ENCODE measurements around the gene PLPP3. TPM values are rescaled to one million over a fixed set of nuclear protein-coding genes. Genes with fewer than 3 reads are reported as not detected.

Gene PLPP3
- polyA plus RNA-seq, 1 of the 3 experiments (the other 2 are of a cell fraction): 32.2 TPM

- POLR2A ChIA-PET: no interaction called here
Observed at GRCh38 chr1:56462209-56462608, 117.2 kb downstream of the PLPP3 start.

More at GRCh38 chr1:56462209-56462608, 117.2 kb downstream of the PLPP3 start:
- Histone ChIP-seq H3K4me2 (no peak overlapping the region), H4K20me1 (ENCODE audit: insufficient read depth) (no peaks in the 10 kb centered on the region), H3K79me2 (ENCODE audit: insufficient read depth) (no peaks in the 10 kb centered on the region), H3K9ac (no peak overlapping the region), H2AFZ (ENCODE audit: low read depth) (no peak overlapping the region), H3K27ac (ENCODE audit: low read depth in 2 of 2, low read length in 1 of 2) (no peak overlapping the region), H3K9me2 (no peaks in the 10 kb centered on the region), H3F3A (replicated peaks; ENCODE audit: insufficient read depth) (no peaks in the 10 kb centered on the region), H3K4me1 (ENCODE audit: control insufficient read depth in 1 of 2, insufficient read depth in 2 of 2, low read depth in 1 of 2, low read length in 1 of 2) (peaks cover 0 to 6% of the 10 kb centered on the region in 2 experiments; a peak in 1 of 4 replicates), H3K27me3 (ENCODE audit: insufficient read depth) (no peaks in the 10 kb centered on the region), H3K36me3 (replicated peaks in 1 of 2; ENCODE audit: control insufficient read depth in 1 of 2, insufficient read depth in 2 of 2, low read length in 1 of 2) (no peaks in the 10 kb centered on the region), H3K4me3 (ENCODE audit: low read depth in 2 of 2, low read length in 1 of 2) (no peak overlapping the region), H3K9me3 (no peaks in the 10 kb centered on the region)
- TF ChIP-seq RCOR1 (IDR thresholded peaks at IDR 0.05; ENCODE audit: low read length): no peak
- TF ChIP-seq YY1 (IDR thresholded peaks at IDR 0.05; ENCODE audit: low read depth): no peak
- no peak for TF ChIP-seq NFIC (IDR thresholded peaks at IDR 0.05; ENCODE audit: borderline replicate concordance)
- no peak for TF ChIP-seq JUND (IDR thresholded peaks at IDR 0.05)
- no peak for TF ChIP-seq POLR2AphosphoS5 (IDR thresholded peaks at IDR 0.05; ENCODE audit: low read depth, low read length)
- TF ChIP-seq MEF2A (IDR thresholded peaks at IDR 0.05; ENCODE audit: borderline replicate concordance, low read depth): no peak
- TF ChIP-seq USF1 (IDR thresholded peaks at IDR 0.05; ENCODE audit: borderline replicate concordance, low read depth): no peak
- TF ChIP-seq REST (IDR thresholded peaks at IDR 0.05; ENCODE audit: low read depth, low read length): no peak
- no peak for TF ChIP-seq IRF3 (IDR thresholded peaks at IDR 0.05; ENCODE audit: low read depth, low read length)
- TF ChIP-seq EP300 (IDR thresholded peaks at IDR 0.05; ENCODE audit: borderline replicate concordance in 1 of 2, low read depth in 1 of 2, low read length in 1 of 2): no peak
- TF ChIP-seq EZH2phosphoT487 (IDR thresholded peaks at IDR 0.05; ENCODE audit: borderline replicate concordance, low read depth): no peak
- no peak for TF ChIP-seq GATA2 (CRISPR knock-in tag; IDR thresholded peaks at IDR 0.05)
- TF ChIP-seq FOXM1 (IDR thresholded peaks at IDR 0.05; ENCODE audit: low read depth): no peak
- DNase-seq: no peak
- CTCF ChIA-PET: interaction anchor here (1.0 kb wide), 1 partner anchor 10 kb away, joined by 4 read pairs; no protein-coding TSS in a partner anchor
- 30% methylated on average over 3 of the region's 3 CpGs for WGBS (ENCODE audit: low lambda C conversion rate)

Data from SK-N-SH (cell line).